ENCODE data around the gene PLD6.

GRCh38 chr17:17165666-17166308 lies 40.3 kb downstream of the PLD6 start:
- TF ChIP-seq CTCF (IDR thresholded peaks at IDR 0.05; ENCODE audit: low read depth, low read length, poor library complexity, severe bottlenecking) (no peak), EZH2phosphoT487 (IDR thresholded peaks at IDR 0.05; ENCODE audit: borderline replicate concordance, low read length) (no peak)

Data from DOHH2 (cell line).